GM10266 (cell line): Measurements from ENCODE around the gene FRAS1.

Experiments used
- DNase-seq: peaks from one replicate; pipeline ENCODE4 v3.0.0; 2012; ENCODE audit errors: extremely low spot score
- CTCF ChIP-seq: IDR thresholded peaks from 2 replicates; pipeline ENCODE4 v1.5.1; 2012; ENCODE audit warnings: mild to moderate bottlenecking, low read depth; ENCODE audit not compliant: control insufficient read depth, insufficient read depth; ENCODE audit errors: missing control alignments

The FRAS1 gene

GRCh38 chr4:78138252-78138651, 81.1 kb downstream of the FRAS1 start:
- no peak for TF ChIP-seq CTCF
- no peak for DNase-seq

DNA sequence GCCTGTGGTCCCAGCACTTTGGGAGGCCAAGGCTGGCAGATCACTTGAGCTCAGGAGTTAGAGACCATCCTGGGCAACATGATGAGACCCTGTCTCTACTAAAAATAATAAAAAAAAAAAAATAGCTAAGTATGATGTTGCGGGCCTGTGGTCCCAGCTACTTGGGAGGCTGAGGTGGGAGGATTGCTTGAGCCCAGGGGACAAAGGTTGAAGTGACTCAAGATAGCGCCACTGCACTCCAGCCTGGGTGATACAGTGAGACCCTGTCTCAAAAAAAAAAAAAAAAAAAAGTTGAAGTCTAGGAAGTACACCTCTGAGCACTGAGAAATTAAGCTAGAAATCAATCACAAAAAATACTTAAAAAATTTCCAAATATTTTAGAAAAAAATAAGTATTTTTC, 86.5 kb downstream of the FRAS1 start:
- no peak for DNase-seq
- TF ChIP-seq CTCF: no peak

DNA sequence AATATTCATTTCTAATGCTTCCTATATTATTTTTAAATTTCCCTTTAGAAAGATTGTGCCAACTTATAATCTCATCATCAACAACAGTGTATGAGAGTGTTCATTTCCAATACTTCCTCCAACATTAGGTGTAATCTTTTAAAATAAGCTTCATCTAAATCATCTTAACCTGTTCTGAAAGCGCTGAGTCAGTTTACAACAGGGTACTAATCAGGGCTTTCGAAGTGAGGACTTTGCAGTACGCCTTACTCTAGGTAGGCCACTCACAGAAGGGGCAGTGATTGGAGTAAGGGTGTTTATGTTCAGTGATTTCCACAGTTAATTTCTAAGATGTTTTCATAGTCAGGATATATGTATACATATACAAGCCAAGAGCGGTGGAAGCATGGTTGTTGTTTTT, 87.9 kb downstream of the FRAS1 start:
- DNase-seq: no peak
- TF ChIP-seq CTCF: no peak

DNA sequence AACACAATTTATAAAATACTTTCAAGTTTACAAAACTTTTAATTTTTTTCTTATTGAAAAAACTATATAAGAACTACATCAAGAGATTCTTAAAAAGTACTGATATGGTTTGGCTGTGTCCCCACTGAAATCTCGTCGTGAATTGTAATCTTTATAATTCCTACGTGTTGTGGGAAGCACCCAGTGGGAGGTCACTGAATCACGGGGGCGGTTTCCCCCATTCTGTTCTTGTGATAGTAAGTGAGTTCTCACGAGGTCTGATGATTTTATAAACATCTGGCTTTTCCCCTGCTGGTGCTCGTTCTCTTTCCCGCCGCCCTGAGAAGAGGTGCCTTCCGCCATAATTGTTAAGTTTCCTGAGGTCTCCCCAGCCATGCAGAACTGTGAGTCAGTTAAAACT, 88.5 kb downstream of the FRAS1 start:
- no peak for DNase-seq
- TF ChIP-seq CTCF: no peak

DNA sequence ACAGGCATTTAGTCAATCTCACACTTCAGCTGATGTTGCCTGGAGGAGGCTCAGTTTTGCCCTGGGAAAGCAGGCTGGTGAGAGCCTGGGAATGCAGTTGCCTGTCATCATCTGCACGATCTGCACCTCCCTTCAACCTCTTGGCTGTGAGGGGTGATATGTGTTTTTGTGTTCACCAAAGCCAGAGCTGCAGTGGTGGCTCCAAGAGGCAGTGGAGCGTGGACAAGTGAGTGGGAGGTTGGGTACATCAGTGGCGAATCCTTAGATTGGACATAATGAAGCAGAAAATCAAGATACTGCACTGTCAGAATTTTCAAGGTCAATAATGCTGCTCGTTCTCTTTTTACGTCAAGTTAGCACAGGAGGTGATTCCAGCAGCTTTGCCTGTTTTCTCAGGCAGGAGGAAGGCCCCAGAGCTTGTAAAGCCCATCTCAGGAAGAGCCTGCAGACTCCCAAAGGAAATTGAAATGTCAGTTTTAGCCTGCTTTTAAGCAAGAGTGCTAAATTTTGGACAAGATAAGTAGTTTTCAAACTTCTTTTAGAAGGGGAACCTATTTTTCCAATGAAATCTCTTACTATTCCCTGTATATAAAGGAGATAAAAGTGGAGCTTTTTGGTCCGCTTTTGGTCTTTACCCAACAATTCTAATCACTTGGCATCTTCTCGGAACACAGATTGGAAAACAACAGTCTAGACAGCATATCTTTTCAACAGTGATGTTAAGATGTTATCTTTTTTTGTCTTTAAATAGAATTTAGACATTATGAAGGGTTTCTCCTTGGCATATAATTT, 92.8 kb downstream of the FRAS1 start:
- DNase-seq: no peak

DNA sequence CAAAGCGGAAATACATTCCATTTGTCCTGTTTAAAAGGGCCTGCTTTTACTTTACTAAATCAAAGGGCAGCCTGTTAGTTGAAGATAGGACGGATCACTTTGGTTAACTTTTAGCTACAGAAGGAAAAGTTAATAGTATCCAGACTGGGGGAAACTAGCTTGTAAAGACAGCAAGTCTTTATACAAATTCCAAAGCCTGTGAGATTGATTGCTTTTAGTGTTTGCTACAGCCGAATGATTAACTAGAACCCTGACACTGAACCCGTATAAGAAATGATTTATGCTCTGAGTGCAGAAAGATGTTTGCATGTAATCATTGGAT, 93.4 kb downstream of the FRAS1 start:
- no peak for DNase-seq
- TF ChIP-seq CTCF: no peak

More for the DNA sequence above, 92.8 kb downstream of the FRAS1 start:
- TF ChIP-seq CTCF: no peak

DNA sequence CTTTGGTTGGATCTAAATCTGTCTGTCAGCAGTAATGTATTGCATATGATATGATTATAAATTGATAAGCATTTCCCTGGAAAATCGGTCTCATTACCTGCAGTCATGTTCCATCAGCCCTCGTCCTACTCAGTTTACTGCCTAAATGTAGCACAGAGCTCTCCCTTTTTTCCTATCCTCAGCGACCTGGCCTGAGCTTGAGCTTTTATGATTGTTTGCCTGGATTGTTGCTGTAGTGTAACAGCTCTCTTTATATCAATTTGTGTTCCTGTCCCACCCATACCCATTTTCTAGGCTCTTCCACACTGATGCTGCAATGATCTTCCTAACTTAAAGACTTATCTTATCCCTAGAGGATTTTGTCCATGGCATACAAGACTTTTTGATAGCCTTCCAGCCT, 95.7 kb downstream of the FRAS1 start:
- TF ChIP-seq CTCF: no peak
- DNase-seq: no peak
